GM18520 (cell line): ENCODE data around the gene PTGR3.
A peak's percentile ranks its signal among the peaks of the same experiment; 100 is the strongest.

Source experiments
- ATAC-seq: cut with Tn5 transposase; IDR thresholded peaks from one replicate; pipeline ENCODE4 v1.9.1; 2021; ENCODE audit not compliant: unreplicated experiment

PTGR3 gene

DNA sequence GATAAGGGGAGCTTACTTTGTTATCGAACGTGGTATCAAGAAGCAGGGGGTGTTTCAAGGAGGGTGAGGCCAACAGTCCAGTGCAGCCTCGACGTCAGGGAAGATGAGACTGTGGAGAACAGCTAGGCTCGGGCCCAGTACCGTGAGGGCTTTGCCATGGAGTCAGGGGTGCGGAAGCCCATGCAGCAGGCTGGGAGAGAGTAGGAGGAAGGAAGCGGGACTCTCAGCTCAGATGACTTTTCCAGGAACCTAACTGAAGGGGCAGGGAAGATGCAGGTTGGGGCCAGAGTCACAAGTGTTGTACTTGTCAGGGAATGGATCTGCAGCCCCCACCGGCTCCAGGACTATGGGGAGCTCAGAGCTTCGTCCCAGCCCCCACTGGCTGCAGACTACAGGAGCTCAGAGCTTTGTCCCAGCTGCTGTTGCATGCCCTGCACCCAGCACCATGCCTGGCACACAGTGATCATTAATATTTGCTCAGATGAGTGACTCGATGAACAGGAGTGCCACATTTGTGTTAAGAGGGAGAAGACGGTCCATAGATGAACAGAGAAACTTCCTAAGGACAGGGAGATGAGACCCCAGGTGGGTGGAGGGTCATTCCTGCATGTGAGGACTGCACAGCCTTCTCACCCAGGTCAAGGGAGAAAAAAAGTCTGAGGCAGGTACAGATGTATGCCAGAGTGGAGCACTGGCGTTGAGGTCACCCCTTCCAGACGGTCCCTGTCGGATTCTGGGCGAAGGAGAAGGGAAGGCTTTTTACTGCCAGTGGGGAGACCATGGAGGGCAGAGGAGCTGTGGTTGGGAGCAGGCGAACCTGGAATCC is 36.4 kb downstream of the PTGR3 start:
- ATAC-seq = peak; percentile 10

DNA sequence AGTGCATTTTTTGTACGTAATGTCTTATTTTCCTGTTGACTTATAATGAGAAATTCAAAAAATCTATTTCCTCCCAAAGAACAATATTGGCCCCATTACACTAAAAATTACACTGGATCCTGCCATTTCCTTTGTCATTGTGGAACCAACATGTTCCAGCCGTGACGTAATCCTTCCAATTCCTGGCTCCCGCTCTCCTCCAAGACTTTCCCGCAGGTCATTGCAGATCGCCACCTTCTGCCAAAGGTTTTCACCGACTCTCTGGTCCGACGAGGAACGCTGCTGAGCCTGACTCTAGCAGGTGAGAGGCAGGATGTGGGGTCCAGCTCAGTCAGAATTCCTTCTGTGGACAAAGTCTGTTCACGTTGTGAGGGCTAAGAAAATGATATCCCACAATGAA is 38.0 kb downstream of the PTGR3 start:
- ATAC-seq = no peak

DNA sequence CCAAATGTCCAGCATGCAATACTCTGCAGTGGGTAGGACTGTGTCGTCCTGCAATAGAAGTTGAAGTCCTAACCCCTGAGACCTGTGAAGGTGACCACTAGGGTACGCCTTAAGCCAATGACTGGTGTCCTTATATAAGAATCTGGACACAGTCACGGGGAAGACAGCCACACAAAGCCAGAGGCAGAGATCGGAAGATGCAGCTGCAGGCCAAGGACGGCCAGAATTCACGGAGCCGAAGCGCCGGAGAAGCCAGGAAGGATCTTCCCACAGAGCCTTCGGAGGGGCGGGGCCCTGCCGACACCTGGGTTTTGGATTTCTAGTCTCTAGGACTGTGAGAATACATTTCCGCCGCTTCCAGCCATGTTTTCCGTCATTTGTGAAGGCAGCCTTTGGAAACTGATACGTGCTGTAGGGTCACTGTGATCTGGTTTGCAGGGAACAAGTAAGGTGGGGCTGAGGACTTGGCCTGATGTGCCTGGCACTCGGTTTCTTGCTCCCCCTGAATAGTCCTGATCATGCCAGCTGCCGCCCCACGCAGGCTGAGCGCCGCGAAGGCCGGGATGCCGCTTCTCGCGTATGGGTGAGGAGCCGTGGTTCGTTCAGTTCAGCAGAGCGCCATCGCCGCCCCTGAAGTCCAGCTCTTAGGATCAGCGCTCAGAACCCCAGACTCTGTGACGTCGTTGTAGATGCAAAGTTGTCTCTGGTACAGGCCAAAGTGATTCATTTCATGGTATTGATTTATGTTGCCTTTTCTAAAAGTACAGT is 38.7 kb downstream of the PTGR3 start:
- ATAC-seq = no peak

DNA sequence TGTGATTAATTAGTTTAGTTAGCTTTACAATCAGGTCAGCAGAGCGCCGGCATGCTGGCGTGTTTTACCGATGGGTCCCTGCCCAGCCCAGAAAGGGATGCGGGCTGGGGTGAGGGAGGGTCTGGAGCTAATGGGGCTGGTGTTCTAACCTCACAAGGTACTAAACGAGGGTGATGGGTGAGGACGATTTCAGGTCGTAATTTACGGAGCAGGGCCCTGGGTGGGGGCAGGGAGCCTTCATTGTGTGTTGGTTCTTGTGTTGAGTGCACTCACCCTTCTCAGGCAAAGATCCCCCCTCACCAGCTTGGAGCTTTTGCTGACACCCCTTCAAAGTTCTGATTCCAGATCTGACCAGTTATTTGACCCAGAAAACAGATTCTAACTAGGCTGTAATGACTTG is 39.5 kb downstream of the PTGR3 start:
- no peak for ATAC-seq

DNA sequence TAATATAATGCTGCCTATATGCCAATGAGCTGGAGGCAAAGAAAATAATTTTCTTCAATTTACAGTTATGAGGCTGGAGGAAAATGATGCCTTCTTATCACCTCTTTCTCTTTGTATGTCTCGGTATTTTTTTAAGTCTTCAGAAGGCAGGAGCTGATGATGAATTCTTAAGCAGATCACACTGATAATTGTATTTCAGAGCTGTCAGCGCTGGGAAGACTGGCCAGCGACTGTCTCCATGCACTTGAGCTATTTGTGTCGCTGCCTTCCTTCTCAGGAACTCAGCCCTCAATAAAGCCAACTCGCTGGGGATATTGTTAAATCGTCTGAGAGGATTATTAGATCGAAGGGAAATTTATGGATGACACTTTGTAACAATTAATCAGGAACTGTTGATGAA is 40.3 kb downstream of the PTGR3 start:
- ATAC-seq = no peak

DNA sequence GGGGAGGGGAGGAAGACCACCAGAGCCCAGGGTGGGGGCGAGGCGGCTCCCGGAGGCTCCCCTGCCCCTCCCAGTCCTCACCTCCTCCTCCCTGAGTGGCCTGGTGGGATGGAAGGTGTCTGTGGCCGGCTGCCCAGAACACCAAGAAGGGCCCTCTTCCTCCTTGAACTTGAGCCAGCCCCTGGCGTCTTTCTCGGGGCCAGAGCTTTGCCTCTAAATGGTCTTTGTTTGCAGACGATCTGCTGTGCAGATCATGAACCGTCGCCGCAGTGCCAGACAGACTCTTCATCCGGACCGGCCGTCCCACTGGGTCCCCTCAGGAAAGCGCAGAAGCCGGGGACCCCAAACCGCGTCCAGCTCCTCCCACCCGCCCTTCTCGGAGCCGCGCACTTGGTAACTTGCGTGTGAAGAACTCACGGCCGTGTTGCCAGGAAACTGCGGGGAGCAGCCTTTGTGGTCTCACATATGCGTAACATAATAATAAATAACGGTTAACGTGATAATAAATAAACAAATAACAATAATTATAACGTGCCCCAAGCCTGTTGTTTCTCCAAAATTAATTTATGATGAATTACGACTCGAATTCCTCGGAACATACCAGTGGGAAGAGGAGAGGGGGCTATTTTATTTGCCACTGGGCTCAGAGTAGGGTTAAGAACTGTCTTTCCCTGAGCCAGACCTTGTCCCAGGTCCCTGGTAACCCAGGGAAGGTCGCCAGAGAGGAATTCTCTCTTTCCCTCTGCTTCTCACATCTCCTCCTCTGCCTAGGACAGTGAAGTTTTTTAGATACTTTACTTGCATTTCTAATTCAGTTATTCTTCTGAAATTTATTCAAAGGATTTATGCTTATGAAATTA is 41.0 kb downstream of the PTGR3 start:
- no peak for ATAC-seq

DNA sequence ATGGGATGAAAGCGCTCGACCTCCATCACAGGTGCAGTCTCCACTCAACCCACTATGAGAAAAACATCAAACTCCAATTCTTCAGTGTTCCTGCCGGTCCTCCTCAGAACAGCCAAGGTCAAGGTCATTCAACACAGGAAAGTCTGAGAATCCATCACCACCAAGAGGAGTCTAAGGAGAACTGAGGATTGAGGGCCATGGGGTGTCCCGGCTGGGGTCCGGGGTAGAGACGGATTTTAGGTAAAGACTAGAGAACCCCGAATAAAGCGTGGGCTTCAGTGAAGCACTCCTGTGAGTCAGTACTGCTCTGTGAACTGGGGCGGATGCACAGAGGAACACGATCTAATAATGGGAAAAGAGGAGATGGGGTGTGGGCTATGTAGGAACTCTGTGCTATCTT is 41.8 kb downstream of the PTGR3 start:
- ATAC-seq = no peak

DNA sequence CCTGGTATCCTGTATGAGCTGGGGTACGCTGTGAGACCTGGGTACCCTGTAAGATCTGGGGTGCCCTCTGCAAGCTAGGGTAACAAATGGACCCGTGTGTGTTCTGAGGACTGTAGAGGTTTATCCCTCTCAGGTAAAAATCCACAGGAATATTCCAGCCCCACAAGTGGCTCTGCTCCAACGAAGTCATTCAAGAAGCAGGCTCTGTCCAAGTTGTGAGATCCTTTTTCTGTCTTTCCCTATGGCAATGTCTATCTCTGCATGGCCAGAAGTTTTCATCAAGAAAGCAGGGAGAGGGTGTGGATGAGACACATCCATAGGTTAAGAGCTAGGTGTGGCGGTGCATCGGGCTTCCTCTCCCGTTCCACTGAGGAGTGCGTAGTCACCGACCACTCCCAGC is 43.0 kb downstream of the PTGR3 start:
- ATAC-seq = no peak

DNA sequence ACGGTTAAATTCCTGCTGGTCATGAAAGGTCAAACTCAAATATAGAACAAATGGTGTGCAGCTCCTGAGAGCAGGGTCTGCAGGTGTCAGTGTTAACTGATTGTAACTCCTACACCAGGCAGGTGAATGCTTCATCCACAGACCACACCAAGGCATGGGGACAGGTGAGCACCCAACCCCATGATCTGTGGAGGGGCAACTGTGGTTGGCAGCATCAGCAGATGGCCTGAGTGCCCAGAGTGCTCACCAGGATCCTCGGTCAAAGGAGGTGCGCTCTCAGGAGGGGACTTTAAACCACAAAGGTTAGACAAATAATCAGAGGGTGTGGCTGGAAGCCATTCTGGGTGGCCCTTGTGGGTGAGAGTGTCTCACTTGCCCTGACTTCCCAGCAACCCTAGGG is 44.5 kb downstream of the PTGR3 start:
- ATAC-seq = no peak

DNA sequence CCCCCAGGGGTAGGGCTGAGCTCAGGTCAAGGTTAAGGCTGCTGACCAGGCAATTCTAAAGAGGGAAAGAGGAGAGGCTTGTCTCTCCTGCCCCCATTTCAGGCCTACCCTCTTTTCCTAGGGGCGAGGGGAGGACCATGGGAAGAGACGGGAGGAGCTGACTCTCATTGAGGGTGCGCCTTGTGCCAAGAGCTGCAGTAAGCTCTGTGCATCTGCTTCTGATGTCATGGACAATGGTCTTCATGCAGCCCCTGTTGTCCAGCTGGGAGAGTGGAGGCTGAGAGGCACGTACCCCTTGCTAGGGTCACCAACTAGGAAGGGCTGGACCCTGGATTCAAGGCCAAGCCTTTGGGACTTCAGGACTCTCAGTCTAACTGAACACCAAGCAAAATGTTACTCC is 45.2 kb downstream of the PTGR3 start:
- ATAC-seq = no peak

DNA sequence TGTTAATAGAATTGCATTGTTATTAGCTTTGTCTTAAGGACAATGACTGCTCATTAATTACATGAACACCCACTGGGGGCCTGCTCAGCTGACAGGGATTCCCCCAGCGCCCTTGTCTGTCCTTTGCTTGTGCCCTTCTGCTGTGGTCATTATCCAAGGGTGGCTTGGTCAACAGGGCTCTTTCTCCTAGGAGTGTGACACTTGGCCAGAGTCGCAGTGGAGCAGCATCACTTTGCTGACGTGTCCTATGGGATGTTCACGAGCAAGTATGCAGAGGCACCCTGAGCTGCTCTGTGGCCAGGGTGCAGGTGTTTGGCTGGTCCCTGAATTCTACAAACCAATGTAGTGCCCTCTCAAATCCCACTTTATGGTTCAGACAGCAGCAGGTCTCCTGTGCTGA is 46.0 kb downstream of the PTGR3 start:
- ATAC-seq = no peak

DNA sequence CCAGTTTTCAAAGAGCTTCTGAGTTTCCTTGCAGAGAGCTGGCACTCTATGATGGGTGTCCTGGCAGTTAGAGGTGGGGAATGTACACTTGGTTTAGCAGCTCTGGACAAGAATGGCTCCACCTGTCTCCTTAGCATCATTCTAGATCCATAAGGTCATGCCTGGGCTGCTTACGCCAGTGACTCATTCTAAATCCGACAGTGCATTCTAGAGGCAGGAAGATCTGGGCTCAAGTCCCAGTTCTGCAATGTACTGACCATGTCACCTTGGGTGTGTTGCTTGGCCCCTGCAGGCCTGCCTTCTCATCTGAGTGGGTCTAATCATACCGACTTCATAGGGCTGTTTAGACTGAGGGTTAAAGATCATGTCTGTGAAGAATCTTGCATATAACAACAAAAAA is 46.5 kb downstream of the PTGR3 start:
- ATAC-seq = no peak

DNA sequence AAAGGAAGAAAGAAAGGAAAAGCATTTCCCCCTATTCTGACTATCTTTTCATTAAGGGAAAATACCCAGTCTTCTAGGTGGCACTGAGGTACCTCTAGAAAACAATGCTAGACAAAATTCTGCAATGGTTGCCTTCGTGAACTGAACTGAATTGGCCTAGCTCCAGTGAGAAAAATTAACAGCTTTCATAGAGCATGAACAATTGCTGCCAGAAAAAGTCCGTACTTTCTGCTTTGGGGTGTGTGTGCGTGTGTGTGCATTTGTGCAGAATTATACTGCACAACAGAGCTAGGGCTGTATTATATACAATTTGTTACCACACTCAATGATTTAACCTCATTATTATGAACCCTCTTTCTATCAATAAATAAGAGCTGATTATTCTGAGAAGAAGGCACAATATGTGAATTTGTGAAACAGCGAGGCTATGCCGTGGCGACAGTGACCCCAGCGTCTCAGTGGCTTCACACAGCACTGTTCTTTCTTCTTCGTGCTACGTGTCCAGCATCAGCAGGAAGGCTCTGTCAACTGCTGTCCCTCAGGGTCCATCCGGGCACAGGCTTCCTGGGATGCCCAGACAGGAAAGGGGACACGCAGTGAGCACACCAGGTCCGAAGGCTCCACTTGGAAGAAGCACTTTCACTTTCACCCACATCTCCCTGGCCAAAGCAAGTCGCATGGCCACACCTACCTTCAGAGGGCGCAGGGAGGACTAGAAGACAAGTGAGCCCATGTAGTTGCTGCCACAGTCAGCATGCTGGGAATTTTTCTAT is 47.5 kb downstream of the PTGR3 start:
- no peak for ATAC-seq

DNA sequence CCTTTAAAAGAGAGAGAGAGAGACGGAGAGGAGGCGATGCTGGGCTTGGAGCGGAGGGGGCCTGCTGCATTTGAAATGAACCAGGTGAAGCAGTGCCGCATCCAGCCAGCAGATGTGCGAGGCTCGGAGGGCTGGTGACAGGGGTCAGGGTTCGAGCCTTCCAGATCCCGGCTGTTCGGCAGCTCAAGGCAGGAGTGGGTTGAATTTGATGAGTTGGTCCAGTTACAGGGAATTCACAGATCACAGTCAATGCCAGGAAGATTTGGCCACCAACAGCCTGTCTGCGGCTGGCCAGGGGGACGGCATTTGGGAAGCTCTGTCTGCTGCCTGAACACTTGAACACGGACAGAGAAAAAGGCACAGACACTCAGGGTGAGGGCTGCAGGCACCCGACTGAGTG is 48.6 kb downstream of the PTGR3 start:
- no peak for ATAC-seq

DNA sequence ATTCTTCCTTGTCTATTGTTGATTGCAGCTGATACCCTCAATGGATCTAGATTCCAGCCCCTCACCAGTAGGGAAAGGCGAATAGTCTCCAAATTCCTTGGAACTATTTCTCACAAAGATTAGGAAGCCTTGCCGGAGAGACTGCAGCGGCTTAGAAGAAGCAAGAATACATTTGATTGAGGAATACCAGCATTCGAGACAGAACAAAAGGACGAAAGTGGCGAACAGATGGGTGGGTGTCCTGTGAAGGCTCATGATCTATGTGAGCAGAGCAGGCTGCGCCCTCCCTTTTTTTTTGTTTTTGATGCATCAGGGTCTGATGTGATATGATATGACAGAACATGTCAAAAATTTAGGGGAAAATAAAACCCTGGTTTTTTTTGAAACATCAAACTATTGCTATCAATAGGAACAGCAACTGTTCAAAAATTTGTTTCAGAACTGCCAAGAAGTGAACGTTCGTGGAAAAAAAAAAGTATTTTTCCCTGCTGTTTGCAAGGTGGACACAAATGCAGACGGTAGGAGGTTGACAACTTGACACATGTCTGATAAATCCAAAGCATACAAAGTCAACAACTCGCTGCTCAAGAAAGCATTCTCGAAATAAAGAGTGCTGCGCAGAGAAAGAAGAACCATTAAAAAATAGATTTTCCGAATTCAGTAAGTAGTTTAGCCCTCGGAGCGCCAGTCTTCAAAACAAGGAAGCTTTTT is 49.1 kb downstream of the PTGR3 start:
- no peak for ATAC-seq

DNA sequence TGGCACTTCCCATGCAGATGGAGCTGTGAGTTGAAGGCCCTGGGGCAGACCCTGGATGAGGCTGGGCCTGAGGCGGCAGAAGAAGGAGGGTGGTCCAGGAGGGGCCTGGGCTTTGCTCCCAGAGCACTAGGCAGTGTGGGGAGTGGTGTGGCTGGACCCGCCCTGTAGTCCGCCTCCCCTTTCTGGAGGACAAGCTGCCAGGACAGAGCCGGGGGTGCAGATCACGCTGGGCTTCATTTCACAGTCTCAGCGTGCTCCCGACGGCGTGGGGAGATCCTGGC is 49.8 kb downstream of the PTGR3 start:
- ATAC-seq = no peak
